ENCODE measurements around the gene FOXP2.

- TF ChIP-seq GABPA (IDR thresholded peaks at IDR 0.05; ENCODE audit: low read depth) (no peak), ESRRA (IDR thresholded peaks at IDR 0.05; ENCODE audit: low read length) (no peak), NR2C1 (IDR thresholded peaks at IDR 0.05) (no peak), EZH2 (IDR thresholded peaks at IDR 0.05; ENCODE audit: borderline replicate concordance, control insufficient read depth, low read depth, low read length) (no peak), CHD2 (IDR thresholded peaks at IDR 0.05; ENCODE audit: borderline replicate concordance, low read depth, low read length) (no peak), POLR2AphosphoS2 (IDR thresholded peaks at IDR 0.05; ENCODE audit: low read depth, low read length) (no peak), USF2 (IDR thresholded peaks at IDR 0.05; ENCODE audit: borderline replicate concordance, low read depth, low read length) (no peak), CTCF (IDR thresholded peaks at IDR 0.05 in 2 of 3, conservative IDR thresholded peaks at IDR 0.05 in 1 of 3; ENCODE audit: control insufficient read depth in 2 of 3, extremely low read depth in 1 of 3, insufficient read depth in 1 of 3, low read depth in 3 of 3, low read length in 3 of 3) (no peak)
Measured at GRCh38 chr7:114569220-114569619, 154.6 kb downstream of the FOXP2 start.

Measured in GM12878 (cell line).